ENCODE data around the gene EPS8L1.
A peak's percentile ranks its signal among the peaks of the same experiment; 100 is the strongest.

DNA sequence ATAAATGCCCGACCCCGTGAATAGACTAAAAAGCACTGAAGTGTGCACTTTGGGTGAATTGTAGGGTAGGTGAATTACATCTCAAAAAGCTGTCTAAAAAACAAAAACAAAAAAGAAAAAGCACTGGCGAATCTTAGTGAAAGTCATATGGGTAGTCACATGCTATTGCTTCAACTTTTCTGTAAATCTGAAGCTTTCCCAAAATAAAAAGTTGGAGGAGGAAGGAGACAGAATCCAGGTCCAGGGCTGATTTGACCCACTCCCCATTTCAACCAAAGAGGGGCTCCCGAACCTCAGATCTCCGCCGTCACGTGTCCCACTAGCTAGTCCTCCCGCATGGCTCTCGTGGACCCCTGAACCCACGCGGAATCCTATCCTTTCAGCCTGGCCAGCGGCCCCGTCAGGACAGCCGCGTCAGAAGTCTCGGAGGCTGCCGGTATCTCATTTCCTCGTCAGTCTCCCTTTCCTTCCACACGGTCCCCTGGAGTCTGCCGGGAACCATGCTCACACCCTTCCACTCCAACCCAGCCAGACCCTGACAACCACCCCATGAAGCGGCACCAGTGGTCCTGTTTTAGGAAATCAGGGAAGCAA lies 35.7 kb downstream of the EPS8L1 start:
- TF ChIP-seq CTCF (IDR thresholded peaks at IDR 0.05) (no peak), POLR2AphosphoS5 (IDR thresholded peaks at IDR 0.05) (peak in 1 of 4 donors; percentile 17), POLR2A (IDR thresholded peaks at IDR 0.05) (no peak)
